B cell (primary cell): ENCODE data around the gene HLA-DMB. TPM values are rescaled to one million over a fixed set of nuclear protein-coding genes. Genes with fewer than 3 reads are reported as not detected.

Experiments
- ATAC-seq: fragments of 200-7000 bp; cut with Tn5 transposase; one replicate; pipeline ENCODE4 v1.10.0; 2021; ENCODE audit warnings: low read depth, mild to moderate bottlenecking, moderate number of reproducible peaks, moderate library complexity
- CTCF ChIA-PET: fragments of 350-600 bp; sonication (Branson Sonifier 250); formaldehyde crosslinking; loops from one replicate; lab custom pipeline; 2021; ENCODE audit warnings: antibody characterized with exemption, inconsistent platforms; lab: Charles Lee
- POLR2A ChIA-PET: fragments of 350-600 bp; sonication (Branson Sonifier 250); formaldehyde crosslinking; loops from one replicate; lab custom pipeline; 2021; ENCODE audit warnings: antibody characterized with exemption; lab: Charles Lee
- DNase-seq: peaks from one replicate; pipeline ENCODE4 v3.0.0; 2013
- H2AFZ ChIP-seq: 2 replicates; pipeline ENCODE4 v1.6.1; 2012; ENCODE audit warnings: mild to moderate bottlenecking, low read depth, low read length; ENCODE audit not compliant: insufficient read depth, poor library complexity, severe bottlenecking
- H3K27ac ChIP-seq, 2 donors: 1 replicate in 1 of 2; 2 replicates in 1 of 2; pipeline ENCODE4 v1.5.1; 2012 to 2013; ENCODE audit warnings: low read length in 2 of 2, mild to moderate bottlenecking in 2 of 2, moderate library complexity in 1 of 2
- H3K27me3 ChIP-seq, 4 experiments: fragments of 200-600 bp in 1 of 4; sonication (generic) in 1 of 4; replicated peaks in 1 of 4; 1 replicate in 2 of 4; 2 replicates in 2 of 4; pipeline versions ENCODE4 v1.6.1 to v1.7.0; 2013 to 2016; ENCODE audit warnings: low read length in 3 of 4, mild to moderate bottlenecking in 2 of 4, mixed read lengths in 1 of 4, moderate library complexity in 1 of 4; ENCODE audit not compliant: insufficient read depth in 4 of 4, control insufficient read depth in 3 of 4; ENCODE audit errors: control extremely low read depth in 1 of 4
- H3K36me3 ChIP-seq, 2 experiments: replicated peaks in 1 of 2; 1 replicate in 1 of 2; 2 replicates in 1 of 2; pipeline versions ENCODE4 v1.6.1 to v1.7.1; 2013; ENCODE audit warnings: low read length in 1 of 2; ENCODE audit not compliant: insufficient read depth in 2 of 2, control insufficient read depth in 1 of 2; ENCODE audit errors: control extremely low read depth in 1 of 2, extremely low read depth in 1 of 2
- H3K4me1 ChIP-seq, 2 donors: fragments of 200-600 bp in 1 of 2; sonication (generic) in 1 of 2; 1 replicate in 1 of 2; 2 replicates in 1 of 2; pipeline versions ENCODE4 v1.5.1 to v1.6.1; 2013 to 2017; ENCODE audit warnings: low read length in 2 of 2; ENCODE audit not compliant: control insufficient read depth in 2 of 2, insufficient read depth in 2 of 2
- H3K4me2 ChIP-seq: replicated peaks from 2 replicates; pipeline ENCODE3; 2012; ENCODE audit warnings: mild to moderate bottlenecking, low read depth, low read length; ENCODE audit not compliant: poor library complexity, severe bottlenecking
- H3K4me3 ChIP-seq, 5 experiments: fragments of 200-600 bp in 1 of 5; sonication (generic) in 1 of 5; 1 replicate in 3 of 5; 2 replicates in 2 of 5; pipeline versions ENCODE4 v1.5.1 to v1.7.0; 2011 to 2016; ENCODE audit warnings: low read length in 4 of 5, mild to moderate bottlenecking in 4 of 5, low read depth in 2 of 5, control low read depth in 1 of 5, moderate library complexity in 1 of 5; ENCODE audit not compliant: insufficient read depth in 1 of 5; ENCODE audit errors: control extremely low read depth in 1 of 5, extremely low read depth in 1 of 5
- H3K79me2 ChIP-seq: fragments of 200-600 bp; sonication (generic); one replicate; pipeline ENCODE4 v1.6.0; 2016; ENCODE audit warnings: low read length; ENCODE audit not compliant: control insufficient read depth, insufficient read depth
- H3K9ac ChIP-seq: fragments of 200-600 bp; sonication (generic); 2 replicates; pipeline ENCODE4 v1.6.1; 2017; ENCODE audit warnings: mild to moderate bottlenecking, low read length, moderate library complexity
- H3K9me3 ChIP-seq, 3 donors: one replicate each; pipeline versions ENCODE4 v1.6.1 to v1.7.1; 2013; ENCODE audit warnings: low read length in 2 of 3; ENCODE audit not compliant: control insufficient read depth in 2 of 3, insufficient read depth in 1 of 3; ENCODE audit errors: control extremely low read depth in 1 of 3
- H4K20me1 ChIP-seq: 2 replicates; pipeline ENCODE4 v1.6.0; 2012; ENCODE audit warnings: mild to moderate bottlenecking, low read length; ENCODE audit not compliant: insufficient read depth, control insufficient read depth, poor library complexity, severe bottlenecking
- H3K27ac Mint-ChIP-seq: one replicate; pipeline ENCODE4 v1.8.0; 2021; ENCODE audit warnings: mixed read lengths
- H3K27me3 Mint-ChIP-seq: one replicate; pipeline ENCODE4 v1.8.0; 2021; ENCODE audit warnings: mixed read lengths
- H3K4me1 Mint-ChIP-seq: one replicate; pipeline ENCODE4 v1.8.0; 2021; ENCODE audit warnings: mixed read lengths
- H3K4me3 Mint-ChIP-seq: one replicate; pipeline ENCODE4 v1.8.0; 2021; ENCODE audit warnings: mixed read lengths
- H3K9me3 Mint-ChIP-seq: one replicate; pipeline ENCODE4 v1.8.0; 2022; ENCODE audit warnings: mixed read lengths; ENCODE audit not compliant: insufficient read depth
- CTCF ChIP-seq: fragments of 200-600 bp; IDR thresholded peaks from one replicate; pipeline ENCODE4 v1.8.0; 2022; ENCODE audit warnings: antibody characterized with exemption, mild to moderate bottlenecking
- EZH2 ChIP-seq: IDR thresholded peaks from 2 replicates; pipeline ENCODE4 v1.6.1; 2012; ENCODE audit warnings: borderline replicate concordance, low read depth, mild to moderate bottlenecking, moderate library complexity, low read length; ENCODE audit not compliant: insufficient read depth, poor library complexity, severe bottlenecking
- WGBS: methylation state at CpG from one replicate; pipeline ENCODE4 v1.1.5; 2013; ENCODE audit warnings: missing lambda C conversion rate; ENCODE audit not compliant: insufficient coverage; 5-methylcytosine and 5-hydroxymethylcytosine counted together
- intact Hi-C: fragments of 100-400 bp; cut with micrococcal nuclease; formaldehyde crosslinking; loops from one replicate; pipeline ENCODE4 v1.10.0; 2022
- polyA plus RNA-seq: library from polyadenylated mRNA; depleted of rRNA; stranded (reverse); fragments of >200 nt; gene quantifications from 2 replicates; pipeline ENCODE4 v1.2.3, GENCODE V29; 2012
- total RNA-seq, 2 donors: library from RNA; stranded (reverse); fragments of 120-200 nt in 1 of 2; gene quantifications; 1 replicate in 1 of 2; 2 replicates in 1 of 2; pipeline versions ENCODE4 v1.2.3 to v1.2.4, GENCODE V29; 2013 to 2022

The HLA-DMB gene
- total and polyA plus RNA-seq, 2 donors (not counting 1 experiment from before 2014, with no cell fraction given) = 593 to 656 TPM

- ChIA-PET CTCF (interaction anchor here (0.9 to 7.2 kb wide), 18 partner anchors 9 to 90 kb away, joined by 3 to 54 read pairs (median 8); partner anchors contain the start of genes HLA-DMA and TAP2), POLR2A (interaction anchor here (0.6 to 3.8 kb wide), 14 partner anchors 20 to 766 kb away, joined by 3 to 64 read pairs (median 8); partner anchors contain the start of genes ATF6B, BRD2, HLA-DMA and HLA-DMB)
- peak overlapping the region; percentile 89 to 90 for H3K27ac ChIP-seq
- H3K4me1 ChIP-seq = peaks cover 40 to 42% of the 10 kb centered on the region in 2 donors
- peak overlapping the region; percentile 98 for H3K27ac Mint-ChIP-seq
- no peaks in the 10 kb centered on the region for H3K27me3 Mint-ChIP-seq
- no peaks in the 10 kb centered on the region for H3K9me3 Mint-ChIP-seq
- peaks cover 53% of the 10 kb centered on the region for H3K79me2 ChIP-seq
- H3K4me3 ChIP-seq = peak overlapping the region; percentile 84 to 96 (median 92)
- peak overlapping the region; percentile 99 for H2AFZ ChIP-seq
- under 1% methylated on average over 61 of the region's 61 CpGs for WGBS
- no peaks in the 10 kb centered on the region for H3K9me3 ChIP-seq
- H4K20me1 ChIP-seq = no peaks in the 10 kb centered on the region
- H3K9ac ChIP-seq = peak overlapping the region; percentile 91
- H3K4me1 Mint-ChIP-seq = peaks cover 60% of the 10 kb centered on the region
- TF ChIP-seq EZH2 = no peak
- no peak for TF ChIP-seq CTCF
- ATAC-seq (peak; percentile 98), DNase-seq (peak; percentile 98)
- no peaks in the 10 kb centered on the region for H3K27me3 ChIP-seq
- peak overlapping the region; percentile 85 for H3K4me2 ChIP-seq
- intact Hi-C loops = loop anchor here (1.0 to 10.0 kb wide), 7 partner anchors 9 to 350 kb away; partner anchors contain the start of genes BRD2, HLA-DMB, HLA-DPA1 and HLA-DPB1
- peaks cover 2% of the 10 kb centered on the region in 2 experiments for H3K36me3 ChIP-seq
- peak overlapping the region; percentile 99 for H3K4me3 Mint-ChIP-seq
Observed at GRCh38 chr6:32894085-32895005, 46.5 kb downstream of the HLA-DMB start.
